ENCODE data around the gene HMGCS1.

HMGCS1 gene

DNA sequence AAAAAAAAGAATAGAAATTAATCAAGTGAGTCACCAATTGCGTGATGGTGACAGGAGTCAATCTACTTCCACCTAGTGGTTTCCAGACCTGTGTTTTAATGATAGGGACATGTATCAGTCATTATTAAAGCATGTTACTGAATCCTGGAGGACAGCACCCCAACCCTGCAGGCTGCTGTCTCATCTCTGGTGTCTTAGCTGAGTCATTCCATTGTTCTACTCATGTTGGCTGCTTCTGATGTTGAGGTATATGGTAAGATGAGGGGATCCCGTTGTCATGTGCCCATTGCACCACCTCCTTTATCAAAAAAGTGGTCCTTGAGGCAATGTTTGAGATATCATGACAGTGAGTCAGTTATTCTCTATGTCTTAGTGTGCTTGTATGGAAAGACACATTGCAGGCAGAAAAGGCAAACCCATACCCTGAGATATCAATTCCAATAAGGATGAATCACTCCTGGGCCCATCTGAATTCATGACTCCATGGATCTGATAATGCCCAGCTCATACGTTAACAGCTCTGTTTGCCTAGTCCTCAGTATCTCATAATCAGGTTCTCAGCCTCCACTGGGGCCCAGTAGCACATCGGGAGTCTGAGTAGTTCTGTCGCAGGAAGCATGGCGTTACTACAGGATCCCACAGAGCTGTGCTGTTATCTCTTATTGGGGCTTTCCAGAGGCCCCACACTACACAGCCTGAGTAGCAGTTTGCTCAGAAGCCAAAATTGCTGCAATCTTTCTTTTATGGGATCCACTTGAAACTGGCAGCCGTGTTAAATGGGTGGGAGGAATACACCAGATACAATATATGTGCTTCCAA, 31.2 kb downstream of the HMGCS1 start:
- H3K4me3 ChIP-seq (replicated peaks; ENCODE audit: low read depth, low read length): no peak overlapping the region
- TF ChIP-seq CTCF (IDR thresholded peaks at IDR 0.05; ENCODE audit: low read depth, low read length, missing control alignments): no peak
- no peak for DNase-seq (ENCODE audit: extremely low read depth, low read depth)

DNA sequence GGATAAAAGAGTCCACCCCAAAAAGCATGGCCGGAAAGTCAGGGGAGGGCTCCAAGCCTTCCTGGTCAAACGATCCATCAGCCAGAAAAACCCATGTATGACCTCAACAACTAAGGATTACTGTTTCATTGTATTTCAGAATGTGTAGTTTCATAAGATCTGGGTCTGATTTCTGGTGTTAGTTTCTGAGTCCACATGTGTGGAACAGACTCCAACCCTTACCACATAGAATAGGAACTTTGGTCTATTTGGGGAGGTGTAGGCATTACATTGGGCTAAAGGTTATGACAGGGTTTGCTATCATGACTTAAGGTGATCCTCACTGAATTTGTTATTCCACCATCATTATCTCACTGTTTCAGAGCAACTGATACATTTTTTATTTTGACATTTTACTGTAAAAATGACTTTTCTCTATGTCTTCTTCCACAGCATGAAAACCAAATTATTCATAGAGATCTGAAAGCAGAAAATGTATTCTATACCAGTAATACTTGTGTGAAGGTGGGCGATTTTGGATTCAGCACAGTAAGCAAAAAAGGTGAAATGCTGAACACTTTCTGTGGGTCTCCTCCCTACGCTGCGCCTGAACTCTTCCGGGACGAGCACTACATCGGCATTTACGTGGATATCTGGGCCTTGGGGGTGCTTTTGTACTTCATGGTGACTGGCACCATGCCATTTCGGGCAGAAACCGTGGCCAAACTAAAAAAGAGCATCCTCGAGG, 33.5 kb downstream of the HMGCS1 start:
- TF ChIP-seq CTCF (IDR thresholded peaks at IDR 0.05; ENCODE audit: low read depth, low read length, missing control alignments): no peak
- no peak for DNase-seq (ENCODE audit: extremely low read depth, low read depth)
- H3K4me3 ChIP-seq (replicated peaks; ENCODE audit: low read depth, low read length): no peak overlapping the region

DNA sequence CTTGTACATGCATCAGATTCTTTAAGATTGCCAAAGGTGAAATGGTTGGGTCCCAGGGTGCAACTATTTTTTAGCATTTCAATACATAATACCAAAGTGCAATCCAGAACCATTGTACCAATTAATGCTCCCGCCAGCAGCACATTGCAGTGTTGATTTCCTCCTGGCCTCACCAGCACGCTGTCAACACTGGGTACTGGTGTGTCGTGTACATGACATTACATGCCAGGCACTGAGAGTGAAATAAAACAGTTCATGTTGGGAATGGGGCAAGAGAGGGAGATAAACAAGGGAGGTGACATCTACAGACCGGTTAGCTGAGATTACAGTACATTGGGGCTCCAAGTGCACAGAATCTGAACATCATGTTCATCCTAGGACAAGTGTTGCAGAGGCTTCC, 37.8 kb downstream of the HMGCS1 start:
- H3K4me3 ChIP-seq (replicated peaks; ENCODE audit: low read depth, low read length): no peak overlapping the region
- DNase-seq (ENCODE audit: extremely low read depth, low read depth): no peak
- no peak for TF ChIP-seq CTCF (IDR thresholded peaks at IDR 0.05; ENCODE audit: low read depth, low read length, missing control alignments)

DNA sequence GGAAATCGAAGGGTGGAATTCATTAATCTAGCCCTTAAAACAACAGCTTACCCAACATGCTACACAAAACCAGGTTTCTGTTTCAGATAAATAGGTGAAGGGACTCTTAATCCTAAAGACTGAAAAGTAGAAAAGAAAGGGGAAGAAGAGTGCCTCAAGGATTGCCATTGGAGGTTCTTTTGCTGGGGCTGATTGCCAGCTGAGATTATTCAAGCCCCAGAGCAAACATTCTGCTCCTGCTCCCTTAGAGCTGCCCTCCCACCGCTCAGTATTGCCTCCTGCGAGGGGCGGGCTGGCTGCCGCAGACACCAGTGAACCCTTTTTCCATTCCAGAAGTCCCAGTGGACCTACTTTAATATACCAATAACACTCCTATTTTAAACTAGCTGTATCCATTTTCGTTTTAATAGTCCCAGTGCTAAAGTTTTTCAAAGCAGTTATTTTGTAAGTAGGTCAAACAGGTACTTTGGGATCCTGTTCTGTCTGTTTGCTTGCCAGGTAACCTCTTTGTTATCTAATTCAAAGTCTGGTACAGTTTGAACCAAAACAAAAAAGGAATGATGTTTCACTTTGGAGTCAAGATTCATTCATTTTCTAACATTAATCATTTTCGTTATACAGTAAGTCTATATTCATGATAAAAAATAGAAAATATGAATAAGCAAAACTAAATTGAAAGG, 38.6 kb downstream of the HMGCS1 start:
- H3K4me3 ChIP-seq (replicated peaks; ENCODE audit: low read depth, low read length): no peak overlapping the region
- DNase-seq (ENCODE audit: extremely low read depth, low read depth): no peak
- no peak for TF ChIP-seq CTCF (IDR thresholded peaks at IDR 0.05; ENCODE audit: low read depth, low read length, missing control alignments)

GRCh38 chr5:43273552-43273951, 39.7 kb downstream of the HMGCS1 start:
- H3K4me3 ChIP-seq (replicated peaks; ENCODE audit: low read depth, low read length): no peak overlapping the region
- no peak for TF ChIP-seq CTCF (IDR thresholded peaks at IDR 0.05; ENCODE audit: low read depth, low read length, missing control alignments)
- DNase-seq (ENCODE audit: extremely low read depth, low read depth): no peak

- no peak for TF ChIP-seq CTCF (IDR thresholded peaks at IDR 0.05; ENCODE audit: low read depth, low read length, missing control alignments)
- DNase-seq (ENCODE audit: extremely low read depth, low read depth): no peak
- no peak overlapping the region for H3K4me3 ChIP-seq (replicated peaks; ENCODE audit: low read depth, low read length)
These were observed 42.6 kb downstream of the HMGCS1 start for GRCh38 chr5:43270645-43271044.

All from HFF-Myc (cell line).